ENCODE data around the gene NDST4.

DNA sequence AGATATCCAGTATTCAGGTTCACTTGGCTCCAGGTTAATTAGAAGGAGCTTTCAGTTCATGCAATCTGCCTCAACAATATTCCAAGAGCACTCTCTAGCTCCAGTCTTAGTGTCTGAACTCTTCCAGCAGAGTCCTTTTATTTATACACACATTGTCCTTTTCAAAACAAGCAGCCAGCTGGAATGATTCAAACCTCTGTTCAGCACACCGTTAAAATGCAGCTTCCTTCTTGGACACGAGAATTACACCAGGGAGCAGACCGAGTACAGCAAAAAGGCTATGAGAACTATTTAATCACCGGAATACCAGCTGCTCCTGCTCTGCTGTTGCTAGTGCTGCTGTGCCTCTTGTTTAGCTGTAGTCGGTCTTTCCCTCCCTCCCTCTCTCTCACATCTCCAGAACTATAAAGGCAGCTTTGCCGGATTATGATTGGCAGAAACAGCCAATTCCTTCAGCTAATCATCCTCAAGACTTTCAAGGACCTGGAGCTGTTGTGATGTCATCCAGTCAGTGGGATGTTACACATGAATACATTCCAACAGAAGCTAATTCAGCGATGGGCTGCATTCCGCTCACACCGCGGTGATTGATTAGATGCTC is at the start of gene NDST4:
- TF ChIP-seq ZNF565 (CRISPR knock-in tag; conservative IDR thresholded peaks at IDR 0.05; ENCODE audit: low read depth) (no peak), ZFP3 (CRISPR knock-in tag; IDR thresholded peaks at IDR 0.05) (no peak), TCF4 (CRISPR knock-in tag; IDR thresholded peaks at IDR 0.05; ENCODE audit: borderline replicate concordance) (no peak), ARNTL (CRISPR knock-in tag; IDR thresholded peaks at IDR 0.05; ENCODE audit: borderline replicate concordance, low read depth) (no peak), ZC3H10 (CRISPR knock-in tag; IDR thresholded peaks at IDR 0.05) (no peak)
- TF ChIP-seq, protein P1, sequence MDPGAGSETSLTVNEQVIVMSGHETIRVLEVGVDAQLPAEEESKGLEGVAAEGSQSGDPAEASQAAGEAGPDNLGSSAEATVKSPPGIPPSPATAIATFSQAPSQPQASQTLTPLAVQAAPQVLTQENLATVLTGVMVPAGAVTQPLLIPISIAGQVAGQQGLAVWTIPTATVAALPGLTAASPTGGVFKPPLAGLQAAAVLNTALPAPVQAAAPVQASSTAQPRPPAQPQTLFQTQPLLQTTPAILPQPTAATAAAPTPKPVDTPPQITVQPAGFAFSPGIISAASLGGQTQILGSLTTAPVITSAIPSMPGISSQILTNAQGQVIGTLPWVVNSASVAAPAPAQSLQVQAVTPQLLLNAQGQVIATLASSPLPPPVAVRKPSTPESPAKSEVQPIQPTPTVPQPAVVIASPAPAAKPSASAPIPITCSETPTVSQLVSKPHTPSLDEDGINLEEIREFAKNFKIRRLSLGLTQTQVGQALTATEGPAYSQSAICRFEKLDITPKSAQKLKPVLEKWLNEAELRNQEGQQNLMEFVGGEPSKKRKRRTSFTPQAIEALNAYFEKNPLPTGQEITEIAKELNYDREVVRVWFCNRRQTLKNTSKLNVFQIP (CRISPR knock-in tag; IDR thresholded peaks at IDR 0.05; ENCODE audit: borderline replicate concordance, low read depth): no peak

Data from SK-N-SH treated with all-trans-retinoic acid at 6 μM for 48 hours (cell line).